ENCODE data around the gene SEMA3D. TPM values are rescaled to one million over a fixed set of nuclear protein-coding genes. Genes with fewer than 3 reads are reported as not detected.

Gene SEMA3D
- total and polyA plus RNA-seq, 9 of the 15 experiments (the other 6 are each of a cell fraction or from before 2014, with no cell fraction given): 0.01 to 0.10 (median 0.04) TPM; not detected in 1

- no peak for TF ChIP-seq HOMEZ (CRISPR knock-in tag; IDR thresholded peaks at IDR 0.05)
- TF ChIP-seq ID3 (CRISPR knock-in tag; IDR thresholded peaks at IDR 0.05): no peak
- TF ChIP-seq ID3 (tag; IDR thresholded peaks at IDR 0.05): no peak
- no peak for TF ChIP-seq FOSL1 (tag; conservative IDR thresholded peaks at IDR 0.05)
- no peak for TF ChIP-seq HMBOX1 (IDR thresholded peaks at IDR 0.05)
- no peak for TF ChIP-seq KDM4B (IDR thresholded peaks at IDR 0.05; ENCODE audit: borderline replicate concordance in 2 of 2, low read depth in 1 of 2)
- TF ChIP-seq RFX5 (IDR thresholded peaks at IDR 0.05; ENCODE audit: low read depth, low read length): no peak
- TF ChIP-seq FIP1L1 (IDR thresholded peaks at IDR 0.05; ENCODE audit: low read depth, low read length, poor library complexity, severe bottlenecking): no peak
- no peak for TF ChIP-seq ZNF23 (CRISPR knock-in tag; IDR thresholded peaks at IDR 0.05)
- no peak for TF ChIP-seq SIN3A (IDR thresholded peaks at IDR 0.05; ENCODE audit: borderline replicate concordance in 2 of 2, control insufficient read depth in 1 of 2, low read depth in 2 of 2, low read length in 2 of 2)
- no peak for TF ChIP-seq MEIS2 (IDR thresholded peaks at IDR 0.05; ENCODE audit: partially characterized antibody)
These were observed 45.2 kb upstream of the SEMA3D start (continued) for GRCh38 chr7:85232068-85232467.

Measured in K562 (cell line).